Heart left ventricle (tissue), 16 donors: Measurements from ENCODE around the gene MYO5B. TPM values are rescaled to one million over a fixed set of nuclear protein-coding genes. Genes with fewer than 3 reads are reported as not detected.
"Not testable (repeated sequence)": the region's sequence is repeated elsewhere in the genome, so short reads cannot be mapped to it uniquely, and the experiment has no call there.

Source experiments
- ATAC-seq, 4 donors: fragments of 200-7000 bp; cut with Tn5 transposase; one replicate each; pipeline ENCODE4 v1.9.1; 2020 to 2022; ENCODE audit warnings: moderate library complexity in 4 of 4, mild to moderate bottlenecking in 3 of 4, moderate number of reproducible peaks in 1 of 4
- DNase-seq, 5 donors: peaks; one replicate each; pipeline ENCODE4 v3.0.0-alpha.2; 2020
- H3K27ac ChIP-seq, 12 donors: fragments of 200-600 bp; sonication (generic) in 4 of 12; one replicate each; pipeline versions ENCODE4 v1.5.0 to v1.8.0; 2016 to 2022; ENCODE audit warnings: mild to moderate bottlenecking in 2 of 12
- H3K27me3 ChIP-seq, 9 donors: fragments of 200-600 bp; sonication (generic) in 2 of 9; one replicate each; pipeline versions ENCODE4 v1.5.1 to v1.8.0; 2016 to 2022; ENCODE audit warnings: mild to moderate bottlenecking in 3 of 9
- H3K36me3 ChIP-seq, 9 donors: fragments of 200-600 bp; sonication (generic) in 2 of 9; one replicate each; pipeline versions ENCODE4 v1.5.0 to v1.8.0; 2018 to 2022; ENCODE audit warnings: mild to moderate bottlenecking in 2 of 9
- H3K4me1 ChIP-seq, 12 donors: fragments of 200-600 bp; sonication (generic) in 4 of 12; one replicate each; pipeline versions ENCODE4 v1.5.0 to v1.8.0; 2016 to 2022; ENCODE audit warnings: mild to moderate bottlenecking in 3 of 12
- H3K4me3 ChIP-seq, 12 donors: fragments of 200-600 bp; sonication (generic) in 4 of 12; one replicate each; pipeline versions ENCODE4 v1.5.0 to v1.8.0; 2017 to 2022; ENCODE audit warnings: mild to moderate bottlenecking in 9 of 12, moderate library complexity in 4 of 12
- H3K9me3 ChIP-seq, 12 donors: fragments of 200-600 bp; sonication (generic) in 4 of 12; one replicate each; pipeline versions ENCODE4 v1.5.0 to v1.8.0; 2016 to 2022; ENCODE audit warnings: mild to moderate bottlenecking in 1 of 12
- CTCF ChIP-seq, 12 donors: fragments of 200-600 bp; sonication (generic) in 4 of 12; IDR thresholded peaks; one replicate each; pipeline versions ENCODE4 v1.5.0 to v1.8.0; 2018 to 2022; ENCODE audit warnings: antibody characterized with exemption in 12 of 12, mild to moderate bottlenecking in 5 of 12
- POLR2A ChIP-seq, 2 donors: fragments of 450-650 bp; IDR thresholded peaks; one replicate each; pipeline ENCODE4 v1.6.1; 2017; ENCODE audit warnings: antibody characterized with exemption in 2 of 2, mild to moderate bottlenecking in 2 of 2, moderate library complexity in 2 of 2
- WGBS, 4 donors: extraction: QIAGEN DNeasy Blood & Tissue Kit in 2 of 4; methylation state at CpG; one replicate each; pipeline versions ENCODE4 v1.1.5 to v1.1.7; 2013 to 2018; 5-methylcytosine and 5-hydroxymethylcytosine counted together
- intact Hi-C, 10 donors: fragments of 100-400 bp; cut with DNase I; formaldehyde crosslinking; loops; one replicate each; pipeline versions ENCODE4 v1.11.1 to v1.14.2; 2022
- polyA plus RNA-seq, 2 donors: library from polyadenylated mRNA; stranded (reverse); fragments of 200-250 nt; gene quantifications; one replicate each; pipeline ENCODE4 v1.2.3, GENCODE V29; 2013
- total RNA-seq, 9 donors: library from RNA; depleted of rRNA in 2 of 9; stranded (reverse); fragments of >200 nt in 2 of 9; fragmentation: NEBNext Ultra II Directional in 3 of 9; extraction: Animal tissue kit (Norgen Biotek cat#: 25700) in 3 of 9; gene quantifications; one replicate each; pipeline versions ENCODE4 v1.1.0 to v1.2.4, GENCODE V29; 2016 to 2023
- donor health status: ischemic (EF 13 %, LVEDD 7.1; RV severe dilation, severe dysfunction).
- donor health status: healthy with polysubstance abuse.
- donor health status: DM: no; HTN: yes; CAD: no.
- donor health status: DM: no; HTN: no; CAD: no.
- donor health status: ischemic (EF 25% LVEDD 6.9; RV normal size, moderate dysfunction).
- donor health status: ischemic (EF 25% LVEDD 5.7; RV mildly dilated, moderate dysfunction).
- donor health status: healthy.
- donor health status: DM: yes; HTN: yes; CAD: no.
- donor health status: ischemic (EF 35%, LVEDD 5.7; RV mildly dilated, moderate dysfunction).
- donor health status: nonischemic (EF 11% LVEDD 7.7; RV severe dilation, severe dysfunction).
- donor health status: DM: yes; HTN: yes; CAD: no.
- donor health status: PGD.
- donor health status: ischemic (EF 29% LVEDD 5.4; RV normal size, mild dysfunction).
- donor health status: nonischemic (EF 23%, LVEDD 6.1; RV moderate dilation, normal function).

The MYO5B gene
- total and polyA plus RNA-seq, 11 donors, result 0.51 to 5.9 (median 1.4) TPM

DNA sequence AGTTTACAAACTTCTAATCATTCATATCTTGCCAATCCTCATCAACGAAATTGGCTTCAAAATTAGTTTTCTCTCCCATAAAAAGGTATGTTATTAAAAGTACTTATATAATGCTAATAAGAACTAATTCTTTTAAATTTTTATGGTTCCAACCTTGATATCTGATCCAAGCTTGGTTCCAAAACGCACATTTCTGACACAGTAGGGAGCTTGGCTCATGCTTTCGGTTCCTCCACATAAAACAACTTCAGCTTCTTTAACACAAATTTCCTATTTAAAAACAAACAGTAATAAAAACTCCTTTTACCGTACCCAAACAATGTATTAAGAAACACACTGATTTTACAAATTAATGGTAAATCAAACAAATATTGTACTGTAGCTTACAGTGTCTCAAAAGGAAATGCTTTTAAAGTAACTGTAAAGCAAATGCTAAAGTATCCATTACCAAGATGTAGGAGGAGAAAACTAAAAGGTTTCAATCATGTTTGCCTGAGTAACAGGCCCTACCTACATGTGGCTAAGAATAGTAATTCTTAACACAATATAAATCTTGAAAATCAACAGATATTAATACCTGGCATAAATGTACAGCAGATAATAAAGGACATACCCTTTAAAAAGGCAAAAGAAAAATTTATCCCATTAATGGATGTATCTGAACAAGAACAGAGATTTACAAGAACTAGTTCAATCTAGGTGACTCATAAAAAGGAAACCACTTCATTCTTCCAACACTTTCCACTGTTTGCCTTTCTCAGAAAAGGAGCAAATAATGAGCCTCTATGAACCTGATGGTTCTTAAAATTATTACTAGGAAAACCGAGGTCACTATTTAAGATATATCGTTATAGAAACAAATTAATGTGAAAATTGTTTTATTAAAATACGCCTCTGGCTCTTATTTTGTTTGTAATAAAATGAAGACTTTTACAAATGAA lies 399.1 kb downstream of the MYO5B start:
- Histone ChIP-seq H3K27me3 (no peaks in the 10 kb centered on the region), H3K27ac (no peak overlapping the region), H3K4me3 (no peak overlapping the region), H3K9me3 (no peaks in the 10 kb centered on the region), H3K36me3 (peaks cover 0 to 78% (median 69%) of the 10 kb centered on the region in 9 donors), H3K4me1 (no peaks in the 10 kb centered on the region)
- intact Hi-C loops, result no loop called here
- TF ChIP-seq CTCF (IDR thresholded peaks at IDR 0.05) (no peak), POLR2A (IDR thresholded peaks at IDR 0.05) (no peak)
- no peak for ATAC-seq
- 94 to 95% (median 95%) methylated on average over 7 of the region's 7 CpGs for WGBS, 4 donors
- DNase-seq, result no peak

DNA sequence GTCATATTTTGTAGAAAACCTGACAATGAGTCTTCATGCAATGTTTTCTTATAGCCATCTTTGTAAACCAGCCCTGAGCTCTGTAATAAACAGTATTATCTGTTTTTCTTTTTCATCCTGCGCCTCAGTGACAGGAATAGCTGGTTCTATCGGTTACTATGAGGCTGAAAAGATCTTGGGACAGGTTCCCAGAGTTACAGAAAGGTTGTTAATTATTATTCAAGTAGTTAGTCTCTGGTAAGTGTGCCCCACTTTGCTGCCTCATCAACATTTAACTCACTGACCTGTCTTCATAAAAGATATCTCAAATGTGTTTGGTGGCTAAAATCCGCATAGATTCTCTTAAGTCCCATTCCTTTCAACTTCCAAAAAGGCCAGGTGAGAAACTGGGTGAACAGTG lies 400.2 kb downstream of the MYO5B start:
- Histone ChIP-seq H3K27me3 (no peaks in the 10 kb centered on the region), H3K36me3 (peaks cover 0 to 88% (median 81%) of the 10 kb centered on the region in 9 donors), H3K4me1 (no peaks in the 10 kb centered on the region), H3K9me3 (no peaks in the 10 kb centered on the region), H3K27ac (no peak overlapping the region), H3K4me3 (no peak overlapping the region)
- ATAC-seq (no peak), DNase-seq (no peak)
- 69 to 94% (median 83%) methylated on average over 3 of the region's 3 CpGs for WGBS, 4 donors
- intact Hi-C loops, result no loop called here
- no peak for TF ChIP-seq POLR2A (IDR thresholded peaks at IDR 0.05)
- no peak for TF ChIP-seq CTCF (IDR thresholded peaks at IDR 0.05)

DNA sequence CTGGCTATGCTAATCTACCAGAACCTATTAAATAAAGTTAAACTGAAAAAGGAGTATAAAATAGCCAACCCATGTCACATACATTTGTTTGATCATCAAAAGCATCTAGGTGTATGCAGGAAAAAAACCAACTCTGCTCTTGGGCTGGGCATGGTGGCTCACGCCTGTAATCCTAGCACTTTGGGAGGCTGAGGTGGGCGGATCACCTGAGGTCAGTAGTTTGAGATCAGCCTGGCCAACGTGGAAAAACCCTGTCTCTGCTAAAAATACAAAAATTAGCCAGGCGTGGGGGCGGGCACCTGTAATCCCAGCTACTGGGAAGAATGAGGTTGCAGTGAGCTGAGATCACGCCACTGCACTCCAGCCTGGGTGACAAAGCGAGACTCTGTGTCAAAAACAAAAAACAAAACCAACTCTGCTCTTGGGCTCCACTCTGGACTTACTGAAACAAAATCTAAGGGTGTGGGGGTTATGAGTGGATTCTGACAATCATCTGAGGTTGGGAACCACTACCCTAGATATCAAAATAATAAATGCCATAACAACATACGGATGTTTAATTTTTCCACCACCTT lies 405.3 kb downstream of the MYO5B start:
- not testable (repeated sequence) for H3K27ac ChIP-seq, ATAC-seq, H3K9me3 ChIP-seq, H3K4me1 ChIP-seq, H3K4me3 ChIP-seq, H3K27me3 ChIP-seq, DNase-seq
- peaks cover 0 to 100% (median 89%) of the 10 kb centered on the region in 9 donors for H3K36me3 ChIP-seq
- WGBS, 4 donors, result 90 to 93% (median 92%) methylated on average over 8 of the region's 8 CpGs
- intact Hi-C loops, result loop anchor here in 4 of 10 donors (5.0 to 10.0 kb wide), 3 partner anchors 68 to 275 kb away; no protein-coding TSS in a partner anchor

DNA sequence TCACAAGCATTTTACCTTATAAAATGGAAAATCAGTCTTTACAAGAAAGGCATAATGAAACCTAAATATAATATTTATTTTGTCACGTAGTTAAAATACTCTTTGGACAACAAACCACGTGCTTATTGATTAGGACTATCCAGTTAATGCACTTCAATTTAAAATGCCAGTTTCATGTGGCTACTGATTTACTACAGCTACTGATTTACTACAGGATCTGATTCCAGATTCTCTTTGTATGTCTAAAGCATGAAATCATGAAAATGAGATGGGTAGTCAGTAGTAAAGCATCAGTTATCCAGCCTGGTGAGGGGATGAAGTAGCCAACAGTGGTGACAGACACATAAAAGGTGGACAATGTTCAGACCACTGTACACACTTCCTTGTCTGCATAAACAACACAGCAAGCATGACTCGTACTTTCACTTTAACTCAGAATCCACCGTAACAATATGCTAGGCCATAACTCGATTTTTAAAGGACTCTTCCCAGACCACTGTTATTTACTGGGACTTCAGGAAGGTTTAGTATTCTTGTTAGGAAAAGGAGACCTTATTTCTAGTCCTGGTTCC lies 406.5 kb downstream of the MYO5B start:
- Histone ChIP-seq H3K27ac (no peak overlapping the region), H3K27me3 (no peaks in the 10 kb centered on the region), H3K9me3 (no peaks in the 10 kb centered on the region), H3K4me3 (no peak overlapping the region), H3K4me1 (peaks cover 0 to 10% (median 0%) of the 10 kb centered on the region in 12 donors), H3K36me3 (peaks cover 0 to 100% (median 87%) of the 10 kb centered on the region in 9 donors)
- no peak for ATAC-seq
- TF ChIP-seq POLR2A (IDR thresholded peaks at IDR 0.05), result no peak
- intact Hi-C loops, result loop anchor here in 4 of 10 donors (5.0 to 10.0 kb wide), 3 partner anchors 69 to 274 kb away; no protein-coding TSS in a partner anchor
- DNase-seq, result no peak
- 75 to 79% (median 78%) methylated on average over 5 of the region's 5 CpGs for WGBS, 4 donors
